CD4-positive, alpha-beta T cell (primary cell): ENCODE results near the gene PCK1. TPM values are rescaled to one million over a fixed set of nuclear protein-coding genes. Genes with fewer than 3 reads are reported as not detected.

ENCODE experiments used
- ATAC-seq: fragments of 200-7000 bp; cut with Tn5 transposase; one replicate; pipeline ENCODE4 v1.10.0; 2022; ENCODE audit warnings: mild to moderate bottlenecking; ENCODE audit not compliant: poor library complexity
- CTCF ChIA-PET: fragments of 350-600 bp; sonication (Branson Sonifier 250); formaldehyde crosslinking; loops from one replicate; lab custom pipeline; 2021; ENCODE audit warnings: antibody characterized with exemption, inconsistent platforms; lab: Charles Lee
- POLR2A ChIA-PET: fragments of 350-600 bp; sonication (Branson Sonifier 250); formaldehyde crosslinking; loops from one replicate; lab custom pipeline; 2021; ENCODE audit warnings: antibody characterized with exemption, inconsistent platforms; lab: Charles Lee
- DNase-seq, 14 experiments: peaks; one replicate each; pipeline ENCODE4 v3.0.0-alpha.2; 2013 to 2020; ENCODE audit warnings: mixed read lengths in 2 of 14
- H3K27ac ChIP-seq, 2 donors: one replicate each; pipeline versions ENCODE4 v1.5.1 to v1.7.0; 2013; ENCODE audit warnings: low read length in 2 of 2, low read depth in 1 of 2, mild to moderate bottlenecking in 1 of 2
- H3K27me3 ChIP-seq, 2 experiments: 1 replicate in 1 of 2; 2 replicates in 1 of 2; pipeline versions ENCODE4 v1.6.1 to v1.7.0; 2013; ENCODE audit warnings: low read length in 2 of 2, control low read depth in 1 of 2, mild to moderate bottlenecking in 1 of 2, moderate library complexity in 1 of 2; ENCODE audit not compliant: insufficient read depth in 2 of 2, control insufficient read depth in 1 of 2
- H3K36me3 ChIP-seq: one replicate; pipeline ENCODE4 v1.6.1; 2013; ENCODE audit warnings: low read length, control low read depth; ENCODE audit not compliant: insufficient read depth
- H3K4me1 ChIP-seq: one replicate; pipeline ENCODE4 v1.6.1; 2013; ENCODE audit warnings: low read length, control low read depth; ENCODE audit not compliant: insufficient read depth
- H3K4me3 ChIP-seq: one replicate; pipeline ENCODE4 v1.5.1; 2013; ENCODE audit warnings: mild to moderate bottlenecking, low read length, moderate library complexity
- H3K9me3 ChIP-seq, 2 experiments: 1 replicate in 1 of 2; 2 replicates in 1 of 2; pipeline versions ENCODE4 v1.6.1 to v1.7.0; 2013; ENCODE audit warnings: low read length in 2 of 2, mild to moderate bottlenecking in 2 of 2, control low read depth in 1 of 2, moderate library complexity in 1 of 2; ENCODE audit not compliant: control insufficient read depth in 1 of 2, insufficient read depth in 1 of 2
- H3K27ac Mint-ChIP-seq: one replicate; pipeline ENCODE4 v1.8.0; 2020; ENCODE audit warnings: mixed read lengths
- H3K27me3 Mint-ChIP-seq: one replicate; pipeline ENCODE4 v1.8.0; 2021; ENCODE audit warnings: mixed read lengths
- H3K36me3 Mint-ChIP-seq: one replicate; pipeline ENCODE4 v1.8.0; 2021; ENCODE audit warnings: low read depth, mixed read lengths
- H3K4me1 Mint-ChIP-seq: one replicate; pipeline ENCODE4 v1.8.0; 2021; ENCODE audit warnings: low read depth, mixed read lengths
- H3K4me3 Mint-ChIP-seq: one replicate; pipeline ENCODE4 v1.8.0; 2020; ENCODE audit warnings: mild to moderate bottlenecking, mixed read lengths
- H3K9me3 Mint-ChIP-seq: one replicate; pipeline ENCODE4 v1.8.0; 2020; ENCODE audit warnings: mixed read lengths
- intact Hi-C, 2 experiments: fragments of 100-400 bp; cut with DNase I in 1 of 2; cut with micrococcal nuclease in 1 of 2; formaldehyde crosslinking; loops; one replicate each; pipeline versions ENCODE4 v1.15.1 to v1.9.0; 2023 to 2025; cut with DNase I, micrococcal nuclease
- total RNA-seq, 174 experiments: library from RNA in 2 of 174; stranded (reverse) in 2 of 174; gene quantifications; one replicate each; pipeline ENCODE4 v1.2.3 and lab custom pipeline; 2021 to 2026
- TF ChIP-seq, protein P1 (sequence below): fragments of 200-600 bp; IDR thresholded peaks from one replicate; pipeline ENCODE4 v1.8.0; 2022; ENCODE audit warnings: antibody characterized with exemption, mild to moderate bottlenecking

Gene PCK1
- total RNA-seq, 2 experiments from 2014 or later = not detected

GRCh38 chr20:57594092-57594951 is 33.4 kb downstream of the PCK1 start:
- no peak overlapping the region for H3K27ac ChIP-seq
- H3K4me1 ChIP-seq = peaks cover 12% of the 10 kb centered on the region
- peak; percentile 23 to 77 (median 44) for DNase-seq
- intact Hi-C loops = loop anchor here (1.0 to 5.0 kb wide), 8 partner anchors 77 to 1044 kb away; no protein-coding TSS in a partner anchor
- no peaks in the 10 kb centered on the region for H3K9me3 Mint-ChIP-seq
- no peaks in the 10 kb centered on the region for H3K36me3 ChIP-seq
- ChIA-PET POLR2A (no interaction called here), CTCF (interaction anchor here (0.7 to 1.8 kb wide), 14 partner anchors 12 to 626 kb away, joined by 3 to 7 read pairs (median 3); no protein-coding TSS in a partner anchor)
- H3K27ac Mint-ChIP-seq = no peak overlapping the region
- H3K27me3 ChIP-seq = peaks cover 0 to 2% of the 10 kb centered on the region in 2 experiments
- TF ChIP-seq, protein P1, sequence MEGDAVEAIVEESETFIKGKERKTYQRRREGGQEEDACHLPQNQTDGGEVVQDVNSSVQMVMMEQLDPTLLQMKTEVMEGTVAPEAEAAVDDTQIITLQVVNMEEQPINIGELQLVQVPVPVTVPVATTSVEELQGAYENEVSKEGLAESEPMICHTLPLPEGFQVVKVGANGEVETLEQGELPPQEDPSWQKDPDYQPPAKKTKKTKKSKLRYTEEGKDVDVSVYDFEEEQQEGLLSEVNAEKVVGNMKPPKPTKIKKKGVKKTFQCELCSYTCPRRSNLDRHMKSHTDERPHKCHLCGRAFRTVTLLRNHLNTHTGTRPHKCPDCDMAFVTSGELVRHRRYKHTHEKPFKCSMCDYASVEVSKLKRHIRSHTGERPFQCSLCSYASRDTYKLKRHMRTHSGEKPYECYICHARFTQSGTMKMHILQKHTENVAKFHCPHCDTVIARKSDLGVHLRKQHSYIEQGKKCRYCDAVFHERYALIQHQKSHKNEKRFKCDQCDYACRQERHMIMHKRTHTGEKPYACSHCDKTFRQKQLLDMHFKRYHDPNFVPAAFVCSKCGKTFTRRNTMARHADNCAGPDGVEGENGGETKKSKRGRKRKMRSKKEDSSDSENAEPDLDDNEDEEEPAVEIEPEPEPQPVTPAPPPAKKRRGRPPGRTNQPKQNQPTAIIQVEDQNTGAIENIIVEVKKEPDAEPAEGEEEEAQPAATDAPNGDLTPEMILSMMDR = peak; percentile 93
- H3K27me3 Mint-ChIP-seq = peaks cover 5% of the 10 kb centered on the region
- H3K4me1 Mint-ChIP-seq = no peaks in the 10 kb centered on the region
- H3K36me3 Mint-ChIP-seq = no peaks in the 10 kb centered on the region
- H3K4me3 ChIP-seq = no peak overlapping the region
- H3K9me3 ChIP-seq = no peaks in the 10 kb centered on the region
- no peak overlapping the region for H3K4me3 Mint-ChIP-seq
- ATAC-seq = peak; percentile 52

DNA sequence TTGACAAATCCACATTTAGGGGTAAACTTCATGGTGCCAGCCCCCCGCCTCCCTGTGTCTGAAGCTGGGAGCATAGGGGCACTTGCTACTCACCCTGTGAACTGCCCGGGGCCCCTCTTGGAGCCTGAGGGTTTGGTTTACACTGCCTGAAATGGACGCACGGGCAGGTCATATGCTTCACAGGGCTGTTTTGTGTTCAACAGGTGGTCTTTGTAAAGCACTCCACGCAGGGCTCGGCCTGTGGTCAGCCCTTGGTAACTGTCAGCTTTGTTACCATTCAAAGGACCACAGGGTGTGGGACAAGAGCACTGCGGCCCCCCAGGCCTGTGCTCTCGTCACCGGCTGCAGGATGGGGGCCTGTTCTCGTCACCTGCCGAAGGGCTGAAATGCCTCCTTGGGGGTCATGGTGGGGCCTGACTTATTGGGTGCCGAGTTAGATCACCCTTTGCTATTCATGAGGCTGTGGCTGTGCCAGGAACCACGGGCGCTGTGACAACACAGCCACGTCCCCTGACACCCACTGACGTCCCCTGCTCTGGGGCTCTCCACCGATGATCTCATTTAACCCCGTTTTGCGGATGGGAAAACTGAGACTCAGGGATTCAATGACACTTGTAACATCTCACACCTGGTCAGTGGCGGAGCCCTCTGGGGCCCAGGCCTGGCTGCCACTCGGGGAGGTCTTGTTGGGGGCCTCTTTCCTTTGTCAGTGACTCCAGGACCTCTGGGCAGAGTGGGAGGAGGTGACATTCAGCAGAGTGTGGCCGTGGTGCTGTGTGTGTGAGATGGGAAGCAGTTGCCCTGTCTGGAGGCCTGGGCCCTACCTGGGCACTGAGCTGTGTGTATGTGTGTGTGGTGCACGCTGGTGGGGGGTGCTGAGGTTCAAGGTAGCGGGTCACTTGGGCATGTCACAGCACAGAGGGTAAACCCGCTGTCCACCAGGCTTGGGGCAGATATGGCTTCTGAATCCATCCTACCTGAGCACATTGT is 34.4 kb downstream of the PCK1 start:
- ChIA-PET POLR2A (no interaction called here), CTCF (interaction anchor here (1.0 to 2.2 kb wide), 11 partner anchors 11 to 584 kb away, joined by 3 to 9 read pairs (median 4); no protein-coding TSS in a partner anchor)
- H3K36me3 Mint-ChIP-seq = no peaks in the 10 kb centered on the region
- peak in 1 of 14 experiments; percentile 26 for DNase-seq
- no peak overlapping the region for H3K4me3 Mint-ChIP-seq
- H3K27ac Mint-ChIP-seq = no peak overlapping the region
- no peaks in the 10 kb centered on the region for H3K9me3 Mint-ChIP-seq
- H3K9me3 ChIP-seq = no peaks in the 10 kb centered on the region
- no peaks in the 10 kb centered on the region for H3K4me1 Mint-ChIP-seq
- TF ChIP-seq, protein P1 = no peak
- no peak overlapping the region for H3K27ac ChIP-seq
- peaks cover 5% of the 10 kb centered on the region for H3K27me3 Mint-ChIP-seq
- intact Hi-C loops = loop anchor here (2.0 to 5.0 kb wide), 5 partner anchors 57 to 1045 kb away; no protein-coding TSS in a partner anchor
- H3K4me1 ChIP-seq = peaks cover 12% of the 10 kb centered on the region
- no peaks in the 10 kb centered on the region for H3K27me3 ChIP-seq
- ATAC-seq = no peak
- no peaks in the 10 kb centered on the region for H3K36me3 ChIP-seq
- no peak overlapping the region for H3K4me3 ChIP-seq

GRCh38 chr20:57596358-57596757 is 35.4 kb downstream of the PCK1 start:
- TF ChIP-seq, protein P1 = no peak
- Histone ChIP-seq H3K4me1 (peaks cover 16% of the 10 kb centered on the region), H3K27ac (no peak overlapping the region), H3K9me3 (no peaks in the 10 kb centered on the region), H3K27me3 (no peaks in the 10 kb centered on the region), H3K36me3 (no peaks in the 10 kb centered on the region), H3K4me3 (no peak overlapping the region)
- ChIA-PET POLR2A (no interaction called here), CTCF (interaction anchor here (0.9 to 2.2 kb wide), 5 partner anchors 23 to 1046 kb away, joined by 3 to 9 read pairs (median 4); no protein-coding TSS in a partner anchor)
- no peak overlapping the region for H3K4me3 Mint-ChIP-seq
- H3K36me3 Mint-ChIP-seq = no peaks in the 10 kb centered on the region
- peaks cover 5% of the 10 kb centered on the region for H3K27me3 Mint-ChIP-seq
- DNase-seq (no peak), ATAC-seq (no peak)
- no peaks in the 10 kb centered on the region for H3K9me3 Mint-ChIP-seq
- intact Hi-C loops = loop anchor here (2.0 to 5.0 kb wide), 3 partner anchors 56 to 491 kb away; no protein-coding TSS in a partner anchor
- H3K27ac Mint-ChIP-seq = no peak overlapping the region
- H3K4me1 Mint-ChIP-seq = no peaks in the 10 kb centered on the region
